Activated naive CD8-positive, alpha-beta T cell treated with anti-CD3 and anti-CD28 coated beads for 36 hours (primary cell): ENCODE results near the gene PTPA. TPM values are rescaled to one million over a fixed set of nuclear protein-coding genes. Genes with fewer than 3 reads are reported as not detected.
A peak's percentile ranks its signal among the peaks of the same experiment; 100 is the strongest.

ENCODE experiments used
- DNase-seq: peaks from one replicate; pipeline ENCODE4 v3.0.0; 2021
- H3K27ac Mint-ChIP-seq: one replicate; pipeline ENCODE4 v1.8.0; 2022; ENCODE audit warnings: mild to moderate bottlenecking, moderate library complexity, mixed read lengths
- H3K27me3 Mint-ChIP-seq: one replicate; pipeline ENCODE4 v1.8.0; 2022; ENCODE audit warnings: mild to moderate bottlenecking, mixed read lengths
- H3K36me3 Mint-ChIP-seq: one replicate; pipeline ENCODE4 v1.8.0; 2021; ENCODE audit warnings: mild to moderate bottlenecking, mixed read lengths
- H3K4me1 Mint-ChIP-seq: one replicate; pipeline ENCODE4 v1.8.0; 2021; ENCODE audit warnings: mixed read lengths
- H3K4me3 Mint-ChIP-seq: one replicate; pipeline ENCODE4 v1.8.0; 2022; ENCODE audit warnings: mild to moderate bottlenecking, moderate library complexity, mixed read lengths
- H3K9me3 Mint-ChIP-seq: one replicate; pipeline ENCODE4 v1.8.0; 2022; ENCODE audit warnings: mixed read lengths
- total RNA-seq, 2 experiments: library from RNA; stranded (reverse); gene quantifications; one replicate each; pipeline ENCODE4 v1.2.3, GENCODE V29; 2021

PTPA gene
- 100 to 1,000 TPM; 101 to 104 TPM for total RNA-seq

GRCh38 chr9:129110740-129111527, at the start of gene PTPA, which contains the start of gene CRAT:
Gene PTPA (plus strand): TSS chr9:129111415. CDS start chr9:129111601, 186 bp downstream.
Gene CRAT (minus strand): TSS chr9:129110793. CDS start chr9:129110509, 284 bp downstream.
- DNase-seq: peak; percentile 95
- H3K4me3 Mint-ChIP-seq: peak within 1 kb of the TSS; percentile 95
- H3K27ac Mint-ChIP-seq: peak within 1 kb of the TSS; percentile 93
- H3K9me3 Mint-ChIP-seq: no peaks in the 10 kb centered on the region
- H3K36me3 Mint-ChIP-seq: no peaks in the 10 kb centered on the region
- H3K4me1 Mint-ChIP-seq: peaks cover 33% of the 10 kb centered on the region
- H3K27me3 Mint-ChIP-seq: no peaks in the 10 kb centered on the region

GRCh38 chr9:129063061-129063460, 48.2 kb upstream of the PTPA start:
- H3K36me3 Mint-ChIP-seq: peaks cover 10% of the 10 kb centered on the region
- no peak overlapping the region for H3K4me3 Mint-ChIP-seq
- peaks cover under 1% of the 10 kb centered on the region for H3K4me1 Mint-ChIP-seq
- no peak for DNase-seq
- no peaks in the 10 kb centered on the region for H3K27me3 Mint-ChIP-seq
- no peaks in the 10 kb centered on the region for H3K9me3 Mint-ChIP-seq
- no peak overlapping the region for H3K27ac Mint-ChIP-seq

DNA sequence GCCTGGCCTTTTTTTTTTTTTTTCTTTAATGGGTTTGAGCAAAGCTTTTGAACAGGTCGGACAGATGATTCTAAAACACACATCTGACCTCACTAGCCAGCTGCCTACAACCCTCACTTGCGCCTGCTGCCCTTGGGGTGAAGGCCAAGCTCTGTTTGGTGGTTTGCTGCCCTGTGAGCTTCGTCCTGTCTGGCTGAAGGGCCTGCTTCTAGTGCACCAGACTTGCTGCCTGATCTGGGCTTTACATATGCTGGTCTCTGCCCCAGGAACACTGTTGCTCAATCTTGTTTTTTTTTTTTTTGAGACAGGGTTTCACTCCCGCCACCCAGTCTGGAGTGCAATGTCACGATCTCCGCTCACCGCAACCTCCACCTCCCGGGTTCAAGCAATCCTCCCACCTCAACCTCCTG, 46.7 kb upstream of the PTPA start:
- Mint-ChIP-seq H3K4me3 (no peak overlapping the region), H3K4me1 (peaks cover 12% of the 10 kb centered on the region), H3K9me3 (no peaks in the 10 kb centered on the region), H3K27me3 (no peaks in the 10 kb centered on the region), H3K27ac (no peak overlapping the region), H3K36me3 (peaks cover 19% of the 10 kb centered on the region)
- DNase-seq: no peak

GRCh38 chr9:129068110-129068509, 43.1 kb upstream of the PTPA start:
- Mint-ChIP-seq H3K27ac (peak overlapping the region; percentile 90), H3K9me3 (no peaks in the 10 kb centered on the region), H3K4me1 (peaks cover 30% of the 10 kb centered on the region), H3K36me3 (peaks cover 21% of the 10 kb centered on the region), H3K27me3 (no peaks in the 10 kb centered on the region), H3K4me3 (peak overlapping the region; percentile 79)
- DNase-seq: no peak

- Mint-ChIP-seq H3K4me1 (peaks cover 34% of the 10 kb centered on the region), H3K9me3 (no peaks in the 10 kb centered on the region), H3K36me3 (peaks cover 21% of the 10 kb centered on the region), H3K4me3 (peak overlapping the region; percentile 79), H3K27me3 (no peaks in the 10 kb centered on the region), H3K27ac (peak overlapping the region; percentile 90)
- DNase-seq: peak; percentile 81
Measured at GRCh38 chr9:129068990-129069861, 42.0 kb upstream of the PTPA start.

DNA sequence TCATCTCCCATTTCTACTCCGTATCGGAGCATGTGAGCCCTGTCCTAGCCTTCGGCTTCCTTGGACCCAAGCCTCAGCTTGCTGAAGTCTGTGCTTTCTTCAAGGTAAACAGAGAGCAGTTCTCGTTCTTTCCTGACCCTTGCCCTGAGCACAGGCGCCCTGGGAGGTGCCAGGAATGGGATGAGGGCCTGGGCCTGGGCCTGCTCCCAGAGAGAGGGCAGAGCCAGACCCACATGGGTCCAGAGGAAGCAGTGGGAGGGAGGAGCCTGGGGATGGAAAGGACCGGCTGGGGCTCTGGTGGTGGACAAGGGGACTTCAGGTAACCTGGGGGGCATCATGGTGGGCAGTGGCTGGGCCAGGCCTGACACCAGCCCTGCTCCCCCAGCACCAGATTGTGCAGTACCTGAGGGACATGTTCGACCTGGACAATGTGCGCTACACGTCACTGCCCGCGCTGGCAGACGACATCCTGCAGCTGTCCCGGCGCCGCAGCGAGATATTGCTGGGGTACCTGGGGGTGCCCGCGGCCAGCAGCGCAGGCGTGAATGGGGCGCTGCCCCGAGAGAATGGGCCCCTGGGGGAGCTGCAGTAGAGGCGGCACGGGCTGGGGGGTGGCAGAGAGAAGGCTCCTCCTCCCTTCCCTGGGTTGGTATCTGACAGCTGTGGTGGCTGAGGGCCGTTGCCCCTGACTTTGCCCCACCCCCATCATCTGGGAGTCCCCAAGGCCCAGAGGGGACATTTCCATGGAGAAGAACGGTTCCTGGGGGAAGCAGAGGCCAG, 41.2 kb upstream of the PTPA start:
- DNase-seq: no peak
- Mint-ChIP-seq H3K36me3 (peaks cover 21% of the 10 kb centered on the region), H3K4me3 (peak overlapping the region; percentile 79), H3K4me1 (peaks cover 34% of the 10 kb centered on the region), H3K9me3 (no peaks in the 10 kb centered on the region), H3K27me3 (no peaks in the 10 kb centered on the region), H3K27ac (peak overlapping the region; percentile 90)

DNA sequence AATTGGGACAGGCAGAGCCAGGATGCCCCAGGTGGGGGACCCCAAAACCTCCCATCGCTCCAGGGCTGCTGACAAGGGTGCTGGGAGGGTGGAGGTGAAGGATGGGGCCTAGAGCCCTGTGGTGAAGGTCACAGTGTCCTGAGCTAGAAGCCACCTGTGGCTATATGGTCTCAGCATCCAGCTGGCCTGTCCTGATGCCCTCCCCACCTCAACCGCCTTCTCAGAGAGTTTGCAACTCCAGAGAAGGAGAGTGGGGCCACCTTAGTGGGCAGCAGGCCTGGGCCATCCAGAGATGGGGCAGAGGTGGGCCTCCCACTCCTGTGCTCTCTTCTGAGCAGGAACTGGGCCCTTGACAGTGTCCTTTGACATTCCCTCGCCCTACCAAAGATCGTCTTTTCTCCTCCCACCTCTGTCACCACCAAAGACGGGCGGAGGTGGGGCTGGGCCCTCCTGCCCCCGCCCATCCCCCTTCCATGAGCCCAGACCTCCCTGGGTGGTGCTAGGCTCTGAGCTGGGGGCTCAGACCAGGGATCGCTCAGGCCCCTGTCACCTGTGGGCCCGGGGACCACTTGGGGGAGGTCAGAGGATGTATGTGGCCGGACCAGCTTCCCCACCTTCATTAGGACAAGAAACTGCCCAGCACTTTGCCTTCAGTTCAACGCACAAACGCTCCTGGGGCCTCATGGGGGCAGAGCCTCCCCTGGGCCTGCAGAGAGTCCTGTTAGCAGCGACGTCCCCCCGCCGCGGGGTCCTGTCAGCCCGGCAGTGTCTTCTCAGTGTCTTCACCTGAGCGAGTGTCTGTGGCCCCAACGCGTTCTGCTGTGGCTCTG, 40.3 kb upstream of the PTPA start:
- no peak for DNase-seq
- H3K27me3 Mint-ChIP-seq: no peaks in the 10 kb centered on the region
- H3K9me3 Mint-ChIP-seq: no peaks in the 10 kb centered on the region
- H3K4me1 Mint-ChIP-seq: peaks cover 34% of the 10 kb centered on the region
- H3K36me3 Mint-ChIP-seq: peaks cover 17% of the 10 kb centered on the region
- H3K27ac Mint-ChIP-seq: peak overlapping the region; percentile 90
- H3K4me3 Mint-ChIP-seq: no peak overlapping the region

GRCh38 chr9:129071526-129072126, 39.6 kb upstream of the PTPA start:
- H3K4me3 Mint-ChIP-seq: no peak overlapping the region
- H3K36me3 Mint-ChIP-seq: peaks cover 12% of the 10 kb centered on the region
- no peak overlapping the region for H3K27ac Mint-ChIP-seq
- H3K9me3 Mint-ChIP-seq: no peaks in the 10 kb centered on the region
- DNase-seq: no peak
- H3K4me1 Mint-ChIP-seq: peaks cover 34% of the 10 kb centered on the region
- H3K27me3 Mint-ChIP-seq: no peaks in the 10 kb centered on the region

GRCh38 chr9:129072171-129072570, 39.0 kb upstream of the PTPA start:
- Mint-ChIP-seq H3K4me1 (peaks cover 35% of the 10 kb centered on the region), H3K9me3 (no peaks in the 10 kb centered on the region), H3K27ac (no peak overlapping the region), H3K27me3 (no peaks in the 10 kb centered on the region), H3K36me3 (peaks cover 12% of the 10 kb centered on the region), H3K4me3 (no peak overlapping the region)
- no peak for DNase-seq

DNA sequence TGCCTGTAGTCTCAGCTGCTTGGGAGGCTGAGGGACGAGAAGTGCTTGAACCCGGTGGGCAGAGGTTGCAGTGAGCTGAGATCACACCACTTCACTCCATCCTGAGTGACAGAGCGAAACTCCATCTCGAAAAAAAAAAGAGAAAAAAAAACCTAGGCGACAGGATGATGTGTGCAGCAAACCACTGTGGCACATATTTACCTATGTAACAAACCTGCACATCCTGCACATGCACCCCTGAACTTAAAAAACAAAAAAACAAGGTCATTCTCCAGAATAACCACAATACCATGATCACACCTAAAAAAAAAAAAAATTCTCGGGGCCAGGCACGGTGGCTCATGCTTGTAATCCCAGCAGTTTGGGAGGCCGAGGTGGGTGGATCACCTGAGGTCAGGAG, 37.8 kb upstream of the PTPA start:
- Mint-ChIP-seq H3K9me3 (no peaks in the 10 kb centered on the region), H3K4me3 (no peak overlapping the region), H3K27me3 (no peaks in the 10 kb centered on the region), H3K4me1 (peaks cover 31% of the 10 kb centered on the region), H3K27ac (no peak overlapping the region), H3K36me3 (peaks cover 8% of the 10 kb centered on the region)
- no peak for DNase-seq

DNA sequence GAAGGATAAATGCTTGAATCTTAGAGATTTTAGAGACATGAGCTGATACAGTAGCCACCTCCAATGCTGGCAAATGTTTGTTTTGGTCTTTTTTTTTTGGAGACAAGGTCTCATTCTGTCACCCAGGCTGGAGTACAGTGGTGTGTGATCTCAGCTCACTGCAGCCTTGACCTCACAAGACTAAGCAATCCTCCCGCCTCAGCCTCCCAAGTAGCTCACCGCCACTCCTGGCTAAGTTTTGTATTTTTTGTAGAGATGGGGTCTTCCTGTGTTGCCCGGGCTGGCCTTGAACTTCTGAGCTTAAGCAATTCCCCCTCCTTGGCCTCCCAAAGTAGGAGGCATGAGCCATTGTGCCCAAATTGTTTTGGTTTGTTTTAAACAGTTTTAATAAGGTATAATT, 37.1 kb upstream of the PTPA start:
- no peaks in the 10 kb centered on the region for H3K27me3 Mint-ChIP-seq
- no peak overlapping the region for H3K27ac Mint-ChIP-seq
- H3K4me1 Mint-ChIP-seq: peaks cover 25% of the 10 kb centered on the region

GRCh38 chr9:129075996-129076639, 35.1 kb upstream of the PTPA start:
- Mint-ChIP-seq H3K4me1 (peaks cover 17% of the 10 kb centered on the region), H3K27ac (no peak overlapping the region), H3K36me3 (no peaks in the 10 kb centered on the region), H3K4me3 (no peak overlapping the region), H3K9me3 (no peaks in the 10 kb centered on the region), H3K27me3 (no peaks in the 10 kb centered on the region)
- DNase-seq: no peak

More for the DNA sequence above, 37.1 kb upstream of the PTPA start:
- no peak for DNase-seq
- H3K9me3 Mint-ChIP-seq: no peaks in the 10 kb centered on the region
- H3K4me3 Mint-ChIP-seq: no peak overlapping the region
- peaks cover 3% of the 10 kb centered on the region for H3K36me3 Mint-ChIP-seq

DNA sequence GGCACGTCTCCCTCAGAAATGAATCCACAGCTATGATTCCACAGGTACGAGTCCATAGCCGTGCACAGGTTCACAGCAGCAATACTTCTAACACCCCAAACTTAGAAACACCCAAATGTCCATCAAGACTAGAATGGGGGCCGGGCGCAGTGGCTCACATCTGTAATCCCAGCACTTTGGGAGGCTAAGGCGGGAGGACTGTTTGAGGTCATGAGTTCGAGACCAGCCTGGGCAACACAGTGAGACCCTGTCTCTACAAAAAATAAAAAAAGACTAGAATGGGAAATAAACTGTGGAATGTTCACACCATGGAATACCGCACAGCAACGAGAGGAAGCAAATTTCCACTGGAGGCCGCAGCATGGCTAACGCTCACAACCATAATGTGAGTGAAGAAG, 34.6 kb upstream of the PTPA start:
- Mint-ChIP-seq H3K4me1 (peaks cover 17% of the 10 kb centered on the region), H3K36me3 (no peaks in the 10 kb centered on the region), H3K4me3 (no peak overlapping the region), H3K27me3 (no peaks in the 10 kb centered on the region), H3K9me3 (no peaks in the 10 kb centered on the region), H3K27ac (no peak overlapping the region)
- DNase-seq: no peak
